Left renal cortex interstitium (tissue), 4 donors: ENCODE results near the gene ZDHHC14. TPM values are rescaled to one million over a fixed set of nuclear protein-coding genes. Genes with fewer than 3 reads are reported as not detected.
"Not testable (repeated sequence)": the region's sequence is repeated elsewhere in the genome, so short reads cannot be mapped to it uniquely, and the experiment has no call there.

Source experiments
- DNase-seq, 4 donors: peaks; one replicate each; pipeline ENCODE4 v3.0.0-alpha.2; 2013; ENCODE audit warnings: low read depth in 4 of 4, low spot score in 2 of 4, missing footprints in 1 of 4
- polyA plus RNA-seq, 4 donors: library from polyadenylated mRNA; unstranded; fragments of 120-200 nt; gene quantifications; one replicate each; pipeline ENCODE4 v1.2.1, GENCODE V29; 2013; ENCODE audit not compliant: insufficient read length in 4 of 4

The ZDHHC14 gene
- polyA plus RNA-seq, 4 donors: 18.8 to 21.6 (median 19.9) TPM

- no peak for DNase-seq
Measured at GRCh38 chr6:157674061-157674460, 293.1 kb downstream of the ZDHHC14 start.

- no peak for DNase-seq
Measured at GRCh38 chr6:157675831-157676230, 294.8 kb downstream of the ZDHHC14 start.

- no peak for DNase-seq
Measured at GRCh38 chr6:157676241-157676640, 295.3 kb downstream of the ZDHHC14 start.

GRCh38 chr6:157677235-157677634 is 296.2 kb downstream of the ZDHHC14 start:
- no peak for DNase-seq

GRCh38 chr6:157679605-157680580 is 298.9 kb downstream of the ZDHHC14 start:
- no peak for DNase-seq

GRCh38 chr6:157681041-157681650 is 300.2 kb downstream of the ZDHHC14 start:
- DNase-seq: no peak

GRCh38 chr6:157682856-157683481 is 302.0 kb downstream of the ZDHHC14 start:
- no peak for DNase-seq

GRCh38 chr6:157683707-157684106 is 302.7 kb downstream of the ZDHHC14 start:
- DNase-seq: no peak

- DNase-seq: no peak
Measured at GRCh38 chr6:157684620-157685299, 303.8 kb downstream of the ZDHHC14 start.

GRCh38 chr6:157685596-157686280 is 304.7 kb downstream of the ZDHHC14 start:
- DNase-seq: no peak

GRCh38 chr6:157688275-157688959 is 307.4 kb downstream of the ZDHHC14 start:
- DNase-seq: no peak

- no peak for DNase-seq
Measured at GRCh38 chr6:157688960-157689599, 308.1 kb downstream of the ZDHHC14 start.

- no peak for DNase-seq
Measured at GRCh38 chr6:157689875-157690274, 308.9 kb downstream of the ZDHHC14 start.

GRCh38 chr6:157690441-157691210 is 309.6 kb downstream of the ZDHHC14 start:
- no peak for DNase-seq

- DNase-seq: not testable (repeated sequence)
Measured at GRCh38 chr6:157691621-157692020, 310.6 kb downstream of the ZDHHC14 start.

- no peak for DNase-seq
Measured at GRCh38 chr6:157693867-157694266, 312.9 kb downstream of the ZDHHC14 start.

- DNase-seq: no peak
Measured at GRCh38 chr6:157695301-157696040, 314.5 kb downstream of the ZDHHC14 start.
